Measurements from ENCODE around the gene TIPRL. TPM values are rescaled to one million over a fixed set of nuclear protein-coding genes. Genes with fewer than 3 reads are reported as not detected.

The TIPRL gene
- total and polyA plus RNA-seq, 2 experiments from 2014 or later, result 26.7 to 44.0 TPM

- no peak for TF ChIP-seq CTCF (IDR thresholded peaks at IDR 0.05; ENCODE audit: low read depth, low read length)
- peak overlapping the region; percentile 34 for H3K27ac ChIP-seq
- no peak overlapping the region for H3K4me3 ChIP-seq
- no peaks in the 10 kb centered on the region for H3K4me1 ChIP-seq (ENCODE audit: low read depth)
- no peaks in the 10 kb centered on the region for H3K27me3 ChIP-seq
- H3K9me3 ChIP-seq (ENCODE audit: low read depth), result no peaks in the 10 kb centered on the region
- no peak for DNase-seq (ENCODE audit: low read depth in 1 of 2, low spot score in 1 of 2)
- peaks cover 14% of the 10 kb centered on the region for H3K36me3 ChIP-seq
These were observed 8.4 kb downstream of the TIPRL start for GRCh38 chr1:168187177-168187576.

- H3K9me3 ChIP-seq (ENCODE audit: low read depth), result no peaks in the 10 kb centered on the region
- no peaks in the 10 kb centered on the region for H3K4me1 ChIP-seq (ENCODE audit: low read depth)
- no peak for TF ChIP-seq CTCF (IDR thresholded peaks at IDR 0.05; ENCODE audit: low read depth, low read length)
- H3K27ac ChIP-seq, result no peak overlapping the region
- H3K4me3 ChIP-seq, result no peak overlapping the region
- H3K36me3 ChIP-seq, result peaks cover 16% of the 10 kb centered on the region
- no peak for DNase-seq (ENCODE audit: low read depth in 1 of 2, low spot score in 1 of 2)
- H3K27me3 ChIP-seq, result no peaks in the 10 kb centered on the region
These were observed 11.6 kb downstream of the TIPRL start for GRCh38 chr1:168190403-168190802.

GRCh38 chr1:168195199-168196135, 16.7 kb downstream of the TIPRL start:
- Histone ChIP-seq H3K36me3 (peaks cover 41% of the 10 kb centered on the region), H3K27ac (no peak overlapping the region)
- TF ChIP-seq CTCF (IDR thresholded peaks at IDR 0.05; ENCODE audit: low read depth, low read length), result no peak

GRCh38 chr1:168199056-168199455, 20.3 kb downstream of the TIPRL start:
- H3K27ac ChIP-seq, result no peak overlapping the region
- no peak overlapping the region for H3K4me3 ChIP-seq
- DNase-seq (ENCODE audit: low read depth in 1 of 2, low spot score in 1 of 2), result no peak
- TF ChIP-seq CTCF (IDR thresholded peaks at IDR 0.05; ENCODE audit: low read depth, low read length), result no peak
- H3K36me3 ChIP-seq, result peaks cover 40% of the 10 kb centered on the region
- no peaks in the 10 kb centered on the region for H3K27me3 ChIP-seq
- no peaks in the 10 kb centered on the region for H3K4me1 ChIP-seq (ENCODE audit: low read depth)
- no peaks in the 10 kb centered on the region for H3K9me3 ChIP-seq (ENCODE audit: low read depth)

More at GRCh38 chr1:168195199-168196135, 16.7 kb downstream of the TIPRL start:
- Histone ChIP-seq H3K9me3 (ENCODE audit: low read depth) (no peaks in the 10 kb centered on the region), H3K27me3 (no peaks in the 10 kb centered on the region), H3K4me3 (no peak overlapping the region), H3K4me1 (ENCODE audit: low read depth) (no peaks in the 10 kb centered on the region)
- DNase-seq (ENCODE audit: low read depth in 1 of 2, low spot score in 1 of 2), result no peak

GRCh38 chr1:168202941-168203654, 24.3 kb downstream of the TIPRL start:
- no peak overlapping the region for H3K4me3 ChIP-seq
- DNase-seq (ENCODE audit: low read depth in 1 of 2, low spot score in 1 of 2), result peak in 1 of 2 donors; percentile 95
- H3K36me3 ChIP-seq, result peaks cover 22% of the 10 kb centered on the region
- no peak for TF ChIP-seq CTCF (IDR thresholded peaks at IDR 0.05; ENCODE audit: low read depth, low read length)
- H3K27me3 ChIP-seq, result no peaks in the 10 kb centered on the region
- H3K4me1 ChIP-seq (ENCODE audit: low read depth), result no peaks in the 10 kb centered on the region
- no peaks in the 10 kb centered on the region for H3K9me3 ChIP-seq (ENCODE audit: low read depth)
- peak overlapping the region; percentile 17 for H3K27ac ChIP-seq

Measured in cardiac muscle cell (in vitro differentiated cells and primary cell).